ENCODE measurements around the gene OR1J2.
A peak's percentile ranks its signal among the peaks of the same experiment; 100 is the strongest.
"Not testable (repeated sequence)": the region's sequence is repeated elsewhere in the genome, so short reads cannot be mapped to it uniquely, and the experiment has no call there.

OR1J2 gene

GRCh38 chr9:122510502-122510901 is at the start of gene OR1J2:
TSS of gene OR1J2 (plus strand) at chr9:122510802. CDS start at chr9:122510802, 0 bp downstream.
- no peak for DNase-seq

GRCh38 chr9:122463828-122464632 is 46.6 kb upstream of the OR1J2 start:
- DNase-seq, result no peak

- DNase-seq, result peak; percentile 39
Observed at GRCh38 chr9:122464633-122465567, 45.7 kb upstream of the OR1J2 start.

- no peak for DNase-seq
Observed at GRCh38 chr9:122466456-122466855, 44.1 kb upstream of the OR1J2 start.

- no peak for DNase-seq
Observed at GRCh38 chr9:122468735-122469134, 41.9 kb upstream of the OR1J2 start.

GRCh38 chr9:122474561-122474960 is 36.0 kb upstream of the OR1J2 start:
- DNase-seq, result no peak

- no peak for DNase-seq
Observed at GRCh38 chr9:122475717-122476116, 34.9 kb upstream of the OR1J2 start.

- DNase-seq, result no peak
Observed at GRCh38 chr9:122477346-122477745, 33.3 kb upstream of the OR1J2 start.

- DNase-seq, result no peak
Observed at GRCh38 chr9:122477826-122478225, 32.8 kb upstream of the OR1J2 start, which contains the start of gene OR1J1. TSS of gene OR1J1 (minus strand) at chr9:122477926. CDS start at chr9:122477926, 0 bp downstream.

GRCh38 chr9:122479062-122479461 is 31.5 kb upstream of the OR1J2 start:
- DNase-seq, result no peak

- DNase-seq, result no peak
Observed at GRCh38 chr9:122498883-122499288, 11.7 kb upstream of the OR1J2 start.

GRCh38 chr9:122506964-122507363 is 3.6 kb upstream of the OR1J2 start:
- DNase-seq, result no peak

GRCh38 chr9:122518226-122518625 is 7.6 kb downstream of the OR1J2 start:
- no peak for DNase-seq

- no peak for DNase-seq
Observed at GRCh38 chr9:122518841-122519240, 8.2 kb downstream of the OR1J2 start, which contains the start of gene OR1J4. TSS of gene OR1J4 (plus strand) at chr9:122519141. CDS start at chr9:122519141, 0 bp downstream.

- DNase-seq, result no peak
Observed at GRCh38 chr9:122519376-122519775, 8.8 kb downstream of the OR1J2 start.

- no peak for DNase-seq
Observed at GRCh38 chr9:122526602-122527001, 16.0 kb downstream of the OR1J2 start.

- no peak for DNase-seq
Observed at GRCh38 chr9:122527193-122527592, 16.6 kb downstream of the OR1J2 start, which contains the start of gene OR1N1. TSS of gene OR1N1 (minus strand) at chr9:122527293. CDS start at chr9:122527293, 0 bp downstream.

GRCh38 chr9:122531157-122531556 is 20.6 kb downstream of the OR1J2 start:
- DNase-seq, result not testable (repeated sequence)

- DNase-seq, result no peak
Observed at GRCh38 chr9:122536134-122536533, 25.5 kb downstream of the OR1J2 start.

GRCh38 chr9:122537066-122537465 is 26.5 kb downstream of the OR1J2 start:
- not testable (repeated sequence) for DNase-seq

GRCh38 chr9:122538757-122539156 is 28.2 kb downstream of the OR1J2 start:
- no peak for DNase-seq

GRCh38 chr9:122546196-122546595 is 35.6 kb downstream of the OR1J2 start:
- DNase-seq, result no peak

GRCh38 chr9:122551371-122551770 is 40.8 kb downstream of the OR1J2 start:
- DNase-seq, result no peak

Data from DMS79 (cell line).